Ectodermal cell (in vitro differentiated cells): ENCODE measurements around the gene MAN1C1.
"Not testable (repeated sequence)": the region's sequence is repeated elsewhere in the genome, so short reads cannot be mapped to it uniquely, and the experiment has no call there.

ENCODE experiments used
- H3K27ac ChIP-seq: 2 replicates; pipeline ENCODE4 v1.7.0; 2013; ENCODE audit warnings: mild to moderate bottlenecking, low read depth, low read length; ENCODE audit not compliant: insufficient read depth, poor library complexity, severe bottlenecking
- H3K27me3 ChIP-seq: 2 replicates; pipeline ENCODE4 v1.7.0; 2013; ENCODE audit warnings: mild to moderate bottlenecking, low read length; ENCODE audit not compliant: insufficient read depth, control insufficient read depth, poor library complexity, severe bottlenecking
- H3K36me3 ChIP-seq: one replicate; pipeline ENCODE4 v1.7.0; 2013; ENCODE audit warnings: low read length; ENCODE audit not compliant: control insufficient read depth, insufficient read depth
- H3K4me1 ChIP-seq: one replicate; pipeline ENCODE4 v1.7.0; 2013; ENCODE audit warnings: low read length; ENCODE audit not compliant: control insufficient read depth, insufficient read depth
- H3K4me3 ChIP-seq: 2 replicates; pipeline ENCODE4 v1.7.0; 2013; ENCODE audit warnings: low read depth, low read length, control low read depth; ENCODE audit not compliant: insufficient read depth
- H3K9me3 ChIP-seq: 2 replicates; pipeline ENCODE4 v1.7.0; 2013; ENCODE audit warnings: mild to moderate bottlenecking, low read length, moderate library complexity; ENCODE audit not compliant: control insufficient read depth
- WGBS, 2 experiments: methylation state at CpG; one replicate each; pipeline ENCODE4 v1.1.7; 2013; ENCODE audit warnings: missing lambda C conversion rate in 2 of 2; 5-methylcytosine and 5-hydroxymethylcytosine counted together

Gene MAN1C1

GRCh38 chr1:25727635-25728286 is 111.2 kb downstream of the MAN1C1 start:
- Histone ChIP-seq H3K4me1 (peaks cover 27% of the 10 kb centered on the region), H3K36me3 (no peaks in the 10 kb centered on the region), H3K9me3 (no peaks in the 10 kb centered on the region), H3K4me3 (no peak overlapping the region), H3K27me3 (no peaks in the 10 kb centered on the region), H3K27ac (no peak overlapping the region)
- WGBS, 2 experiments: 57% methylated on average over 12 of the region's 12 CpGs

DNA sequence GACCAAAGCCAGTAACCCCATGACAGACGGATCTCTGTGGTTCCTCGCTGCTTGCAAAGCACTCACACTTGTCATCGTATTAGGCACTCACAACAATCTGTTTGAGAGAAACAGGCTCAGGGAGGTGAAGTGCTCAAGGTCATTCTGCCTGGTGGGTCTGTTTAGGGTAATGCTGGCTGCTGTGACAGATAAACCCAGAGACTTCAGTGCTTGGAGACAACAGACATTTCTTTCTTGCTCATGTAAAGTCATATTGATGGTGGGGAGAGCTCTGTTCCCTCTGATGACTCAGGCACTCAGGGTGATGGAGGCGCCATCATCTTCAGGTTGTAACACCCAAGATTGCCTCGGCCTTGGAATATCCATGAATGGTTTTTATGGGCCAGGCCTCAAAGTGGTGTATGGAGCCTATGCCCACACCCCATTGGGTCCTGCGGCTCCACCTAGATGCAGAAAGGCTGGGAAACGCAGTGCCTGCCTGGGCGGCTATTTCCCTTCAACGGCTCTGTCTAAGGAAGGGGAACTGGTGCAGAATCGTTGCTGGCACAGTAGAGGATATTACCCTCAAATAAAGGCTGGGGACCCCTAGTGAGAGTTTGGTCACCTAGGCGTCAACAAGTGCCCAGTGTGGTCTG is 111.8 kb downstream of the MAN1C1 start:
- Histone ChIP-seq H3K9me3 (no peaks in the 10 kb centered on the region), H3K4me1 (peaks cover 27% of the 10 kb centered on the region), H3K36me3 (no peaks in the 10 kb centered on the region), H3K27ac (no peak overlapping the region), H3K27me3 (no peaks in the 10 kb centered on the region), H3K4me3 (no peak overlapping the region)
- 78 to 80% methylated on average over 11 of the region's 11 CpGs for WGBS, 2 experiments

DNA sequence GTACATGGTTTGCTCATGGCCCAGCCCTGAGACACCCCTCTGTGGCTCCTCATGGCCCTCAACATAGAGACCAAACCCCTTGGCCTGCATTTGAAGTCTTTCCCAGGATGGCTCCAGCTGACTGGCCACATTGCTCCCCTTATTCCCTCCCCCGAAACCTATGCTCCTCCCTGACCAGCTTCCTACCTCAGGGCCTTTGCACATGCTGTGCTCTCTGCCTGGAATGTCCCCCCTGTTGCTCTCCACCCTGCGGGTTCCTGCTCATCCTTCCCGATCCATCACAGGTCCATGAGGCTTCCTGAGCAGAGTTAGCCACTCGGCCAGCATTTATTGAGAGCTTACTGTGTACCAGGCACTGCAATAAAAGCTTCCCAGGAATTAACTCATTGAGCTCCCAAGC is 112.5 kb downstream of the MAN1C1 start:
- no peaks in the 10 kb centered on the region for H3K36me3 ChIP-seq
- 85 to 90% methylated on average over 4 of the region's 4 CpGs for WGBS, 2 experiments
- H3K4me1 ChIP-seq: peaks cover 27% of the 10 kb centered on the region
- no peak overlapping the region for H3K27ac ChIP-seq
- no peaks in the 10 kb centered on the region for H3K9me3 ChIP-seq
- no peak overlapping the region for H3K4me3 ChIP-seq
- no peaks in the 10 kb centered on the region for H3K27me3 ChIP-seq

GRCh38 chr1:25729790-25730644 is 113.4 kb downstream of the MAN1C1 start:
- WGBS, 2 experiments: 89 to 91% methylated on average over 12 of the region's 12 CpGs
- H3K4me3 ChIP-seq: no peak overlapping the region

DNA sequence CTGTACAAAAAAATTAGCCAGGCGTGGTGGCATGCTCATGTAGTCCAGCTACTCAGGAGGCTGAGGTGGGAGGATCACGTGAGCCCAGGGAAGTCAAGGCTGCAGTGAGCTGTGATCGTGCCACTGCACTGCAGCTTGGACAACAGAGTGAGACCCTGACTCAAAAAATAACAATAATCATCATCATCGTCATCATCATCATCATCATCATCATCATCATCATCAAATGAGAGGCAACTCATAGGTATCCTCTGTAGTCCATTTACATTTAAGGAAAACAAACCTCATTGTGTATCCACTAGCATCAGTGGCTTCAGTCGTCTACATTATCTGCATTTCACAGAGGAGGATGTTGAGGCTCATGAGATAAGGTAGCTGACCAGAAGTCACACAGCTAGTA is 114.6 kb downstream of the MAN1C1 start:
- peaks cover 12% of the 10 kb centered on the region for H3K4me1 ChIP-seq
- H3K27ac ChIP-seq: no peak overlapping the region
- H3K27me3 ChIP-seq: no peaks in the 10 kb centered on the region
- no peak overlapping the region for H3K4me3 ChIP-seq
- no peaks in the 10 kb centered on the region for H3K36me3 ChIP-seq
- H3K9me3 ChIP-seq: no peaks in the 10 kb centered on the region
- WGBS, 2 experiments: 93 to 94% methylated on average over 5 of the region's 5 CpGs

More at GRCh38 chr1:25729790-25730644, 113.4 kb downstream of the MAN1C1 start:
- no peaks in the 10 kb centered on the region for H3K27me3 ChIP-seq
- no peaks in the 10 kb centered on the region for H3K36me3 ChIP-seq
- peaks cover 22% of the 10 kb centered on the region for H3K4me1 ChIP-seq
- H3K9me3 ChIP-seq: no peaks in the 10 kb centered on the region
- H3K27ac ChIP-seq: no peak overlapping the region

DNA sequence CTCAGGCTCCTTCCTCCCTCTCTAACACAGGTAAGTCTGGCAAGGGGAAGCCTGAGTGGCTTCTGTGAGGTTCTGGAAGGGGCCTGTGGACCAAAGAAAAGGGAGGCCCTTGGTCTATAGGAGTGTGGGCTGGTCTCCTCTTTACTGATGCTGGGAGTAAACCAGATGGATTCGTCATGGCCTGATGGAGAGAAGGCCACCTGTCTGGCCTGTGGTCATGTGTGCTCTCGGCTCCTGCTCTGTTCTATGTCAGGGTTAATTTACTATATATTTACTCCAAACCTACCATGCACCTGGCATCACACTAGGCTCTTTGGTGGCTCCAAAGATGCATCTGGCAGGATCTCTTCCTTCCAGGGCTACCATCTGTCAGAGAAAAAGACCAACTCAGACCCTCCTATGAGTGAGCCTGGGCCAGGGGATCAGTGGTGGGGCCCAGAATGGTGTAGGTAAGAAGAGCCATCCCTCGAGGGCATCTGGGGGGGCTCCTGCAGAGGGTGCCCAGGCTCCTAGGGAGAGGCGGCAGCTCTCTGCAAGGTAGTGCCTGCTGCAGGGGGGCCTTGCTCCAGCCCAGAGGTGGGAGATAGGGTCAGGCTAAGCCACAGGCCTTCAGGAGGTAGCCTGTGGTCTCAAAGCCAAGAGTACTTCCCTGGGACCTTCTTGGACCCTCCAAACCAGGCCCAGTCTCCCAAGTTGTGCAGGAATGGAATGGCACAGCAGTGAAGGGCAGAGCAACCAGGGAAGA is 115.2 kb downstream of the MAN1C1 start:
- Histone ChIP-seq H3K27ac (no peak overlapping the region), H3K4me3 (no peak overlapping the region), H3K9me3 (no peaks in the 10 kb centered on the region), H3K27me3 (no peaks in the 10 kb centered on the region), H3K4me1 (peaks cover 12% of the 10 kb centered on the region), H3K36me3 (no peaks in the 10 kb centered on the region)
- 93 to 95% methylated on average over 4 of the region's 4 CpGs for WGBS, 2 experiments

GRCh38 chr1:25732821-25733220 is 116.2 kb downstream of the MAN1C1 start:
- H3K36me3 ChIP-seq: no peaks in the 10 kb centered on the region
- 88 to 96% methylated on average over 4 of the region's 4 CpGs for WGBS, 2 experiments
- no peaks in the 10 kb centered on the region for H3K27me3 ChIP-seq
- H3K4me3 ChIP-seq: no peak overlapping the region
- H3K4me1 ChIP-seq: peaks cover 3% of the 10 kb centered on the region
- no peak overlapping the region for H3K27ac ChIP-seq
- H3K9me3 ChIP-seq: no peaks in the 10 kb centered on the region

DNA sequence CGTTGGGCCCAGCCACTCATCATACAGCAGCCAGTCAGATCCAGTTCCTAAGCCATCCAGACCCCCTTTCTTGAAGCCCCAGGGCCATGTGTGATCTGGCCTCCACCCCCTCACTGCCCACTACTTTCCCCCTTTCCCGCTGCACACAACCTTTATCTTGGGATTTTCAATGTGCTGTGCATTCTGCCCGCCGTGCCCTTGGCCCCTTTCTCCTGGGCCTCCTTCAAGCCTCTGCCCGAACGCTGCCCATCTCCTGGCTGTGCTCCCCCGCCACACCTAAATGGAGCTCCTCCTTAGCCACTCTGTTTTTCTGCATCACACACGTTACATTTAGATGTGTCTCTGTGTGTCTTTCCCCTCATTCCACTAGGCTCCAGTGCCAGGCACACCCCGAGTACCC is 116.7 kb downstream of the MAN1C1 start:
- Histone ChIP-seq H3K27me3 (no peaks in the 10 kb centered on the region), H3K9me3 (no peaks in the 10 kb centered on the region), H3K4me3 (no peak overlapping the region), H3K27ac (no peak overlapping the region), H3K4me1 (no peaks in the 10 kb centered on the region), H3K36me3 (no peaks in the 10 kb centered on the region)
- 94% methylated on average over 8 to 9 of the region's 9 CpGs for WGBS, 2 experiments

GRCh38 chr1:25734991-25735390 is 118.4 kb downstream of the MAN1C1 start:
- H3K27me3 ChIP-seq, H3K36me3 ChIP-seq, H3K4me1 ChIP-seq, H3K4me3 ChIP-seq, H3K9me3 ChIP-seq, H3K27ac ChIP-seq: not testable (repeated sequence)
- WGBS, 2 experiments: 92 to 93% methylated on average over 10 of the region's 10 CpGs
